ENCODE results near the gene TTLL10.

TTLL10 gene

GRCh38 chr1:1171546-1172340 is 1.9 kb upstream of the TTLL10 start:
- no peak for DNase-seq (ENCODE audit: low spot score)

GRCh38 chr1:1173061-1173792 is 453 bp upstream of the TTLL10 start:
- no peak for DNase-seq (ENCODE audit: low spot score)

DNA sequence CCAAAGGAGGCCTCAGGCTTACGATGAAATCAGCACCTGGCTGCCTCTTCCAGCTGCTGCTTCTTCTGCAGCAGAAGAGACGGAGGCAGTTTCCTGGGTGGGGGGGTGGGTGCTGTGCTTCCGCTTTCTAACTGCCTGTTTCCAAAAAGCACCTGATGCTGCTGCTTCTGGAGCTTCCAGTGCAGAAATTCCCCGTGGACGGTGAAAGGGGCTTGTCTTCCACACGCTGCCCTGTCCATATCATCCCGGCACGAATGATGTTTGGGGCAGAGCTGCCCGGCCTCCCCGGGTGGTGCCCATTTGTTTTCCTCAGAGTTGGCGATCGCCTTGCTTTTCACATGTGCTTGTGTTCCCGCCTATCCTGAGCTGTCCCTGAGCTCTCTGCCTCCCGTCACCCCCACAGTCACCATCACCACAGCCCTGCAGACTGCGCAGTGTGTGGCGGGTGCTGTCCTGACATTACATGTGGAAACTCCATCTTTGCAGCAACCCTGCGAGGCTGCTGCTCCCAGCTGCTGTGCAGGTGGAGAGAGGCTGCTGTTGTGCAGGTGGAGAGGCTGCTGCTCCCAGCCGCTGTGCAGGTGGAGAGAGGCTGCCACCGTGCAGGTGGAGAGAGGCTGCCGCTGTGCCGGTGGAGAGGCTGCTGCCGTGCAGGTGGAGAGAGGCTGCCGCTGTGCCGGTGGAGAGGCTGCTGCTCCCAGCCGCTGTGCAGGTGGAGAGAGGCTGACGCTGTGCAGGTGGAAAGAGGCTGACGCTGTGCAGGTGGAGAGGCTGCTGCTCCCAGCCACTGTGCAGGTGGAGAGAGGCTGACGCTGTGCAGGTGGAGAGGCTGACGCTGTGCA is 1.8 kb downstream of the TTLL10 start:
- DNase-seq (ENCODE audit: low spot score) = no peak

DNA sequence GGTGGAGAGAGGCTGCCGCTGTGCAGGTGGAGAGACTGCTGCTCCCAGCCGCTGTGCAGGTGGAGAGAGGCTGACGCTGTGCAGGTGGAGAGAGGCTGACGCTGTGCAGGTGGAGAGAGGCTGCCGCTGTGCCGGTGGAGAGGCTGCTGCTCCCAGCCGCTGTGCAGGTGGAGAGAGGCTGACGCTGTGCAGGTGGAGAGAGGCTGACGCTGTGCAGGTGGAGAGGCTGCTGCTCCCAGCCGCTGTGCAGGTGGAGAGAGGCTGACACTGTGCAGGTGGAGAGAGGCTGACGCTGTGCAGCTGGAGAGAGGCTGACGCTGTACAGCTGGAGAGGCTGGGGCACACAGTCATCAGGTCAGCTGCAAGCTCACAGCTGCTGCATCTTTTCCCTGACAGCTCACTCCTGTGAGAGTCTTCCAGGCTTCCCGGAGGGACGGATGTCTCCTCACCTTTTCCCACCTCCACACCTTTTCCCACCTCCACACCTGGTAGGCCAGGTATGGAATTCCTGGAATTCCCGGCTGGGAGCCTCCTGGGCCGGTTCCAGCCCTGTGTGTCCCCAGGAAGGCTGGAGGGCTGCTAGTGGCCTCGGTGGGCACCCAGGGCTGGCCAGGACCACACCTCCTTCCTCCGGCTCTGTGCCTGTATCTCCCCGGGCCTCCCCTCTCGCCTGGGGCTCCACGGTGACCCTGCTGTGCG is 2.5 kb downstream of the TTLL10 start:
- peak; percentile 33 for DNase-seq (ENCODE audit: low spot score)

DNA sequence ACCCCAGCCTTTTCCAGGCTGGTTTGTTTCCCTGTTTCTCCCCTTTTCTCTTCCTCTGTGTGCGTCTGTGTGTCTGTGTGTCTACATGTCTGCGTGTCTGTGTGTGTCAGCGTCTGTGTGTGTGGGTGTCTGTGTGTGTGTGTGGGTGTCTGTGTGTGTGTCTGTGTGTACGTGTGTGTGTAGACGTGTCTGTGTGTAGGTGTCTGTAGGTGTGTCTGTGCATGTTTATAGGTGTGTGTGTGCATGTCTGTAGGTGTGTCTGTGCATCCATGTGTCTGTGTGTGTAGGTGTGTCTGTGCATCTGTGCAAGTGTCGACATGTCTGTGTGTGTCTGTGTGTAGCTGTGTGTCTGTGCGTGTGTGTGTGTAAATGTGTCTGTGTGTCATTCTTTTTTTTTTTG is 3.3 kb downstream of the TTLL10 start:
- DNase-seq (ENCODE audit: low spot score) = no peak

- no peak for DNase-seq (ENCODE audit: low spot score)
These were observed 3.9 kb downstream of the TTLL10 start for GRCh38 chr1:1177452-1178206.

DNA sequence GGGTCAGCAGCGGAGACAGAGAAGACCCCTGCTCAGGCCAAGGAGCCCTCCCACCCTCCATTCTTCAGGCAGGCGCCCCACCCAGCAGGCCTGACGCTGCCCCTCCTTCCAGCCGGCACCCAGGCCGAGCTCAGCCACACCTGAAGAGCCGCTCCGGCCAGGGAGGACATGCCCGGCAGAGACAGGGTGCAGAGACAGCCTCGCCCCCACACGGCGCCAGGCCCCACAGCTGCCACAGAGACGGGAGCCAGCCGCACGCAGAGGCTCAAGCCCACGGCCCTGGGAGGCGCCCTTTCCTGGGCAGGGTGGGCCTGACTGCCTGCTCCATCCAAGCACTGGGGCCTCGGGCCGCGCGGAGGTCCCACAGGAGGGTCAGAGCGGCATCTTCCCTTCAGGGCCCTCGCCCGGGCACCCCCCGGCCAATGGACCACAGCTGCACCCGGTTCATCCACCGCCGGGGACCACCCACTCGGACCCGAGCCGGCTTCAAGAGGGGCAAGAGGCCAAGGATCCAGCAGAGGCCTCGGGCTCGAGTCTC is 5.2 kb downstream of the TTLL10 start:
- DNase-seq (ENCODE audit: low spot score) = no peak

- DNase-seq (ENCODE audit: low spot score) = peak; percentile 30
These were observed 5.8 kb downstream of the TTLL10 start for GRCh38 chr1:1179346-1179982.

DNA sequence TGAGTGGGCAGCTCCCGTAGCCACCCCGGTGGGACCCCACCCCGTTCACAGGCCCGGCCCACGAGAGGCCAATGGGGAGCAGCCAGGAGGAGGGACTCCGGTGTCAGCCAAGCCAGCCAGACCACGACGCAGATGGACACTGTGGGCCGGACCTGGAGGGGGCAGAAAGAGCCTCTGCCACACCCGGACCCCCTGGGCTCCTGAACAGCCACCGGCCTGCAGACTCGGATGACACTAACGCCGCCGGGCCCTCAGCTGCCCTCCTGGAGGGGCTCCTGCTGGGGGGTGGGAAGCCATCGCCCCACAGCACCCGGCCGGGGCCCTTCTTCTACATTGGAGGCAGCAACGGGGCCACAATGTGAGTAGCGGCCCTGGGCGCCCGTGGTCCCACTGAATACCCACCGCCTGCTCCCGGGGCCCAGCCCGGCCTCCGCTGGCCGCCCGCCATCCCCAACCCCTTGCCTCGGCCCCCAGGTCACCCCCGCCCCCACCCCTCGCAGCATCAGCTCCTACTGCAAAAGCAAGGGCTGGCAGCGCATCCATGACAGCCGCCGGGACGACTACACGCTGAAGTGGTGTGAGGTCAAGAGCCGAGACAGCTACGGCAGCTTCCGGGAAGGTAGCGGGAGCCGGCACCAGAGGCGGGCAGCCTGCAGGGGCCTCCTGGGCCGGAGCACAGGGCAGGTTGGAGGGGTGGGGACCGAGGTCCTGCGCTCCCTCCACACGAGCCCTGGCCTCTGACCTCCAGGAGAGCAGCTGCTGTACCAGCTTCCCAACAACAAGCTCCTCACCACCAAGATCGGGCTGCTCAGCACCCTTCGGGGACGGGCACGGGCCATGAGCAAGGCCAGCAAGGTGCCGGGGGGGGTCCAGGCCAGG is 6.5 kb downstream of the TTLL10 start:
- DNase-seq (ENCODE audit: low spot score) = peak; percentile 60

DNA sequence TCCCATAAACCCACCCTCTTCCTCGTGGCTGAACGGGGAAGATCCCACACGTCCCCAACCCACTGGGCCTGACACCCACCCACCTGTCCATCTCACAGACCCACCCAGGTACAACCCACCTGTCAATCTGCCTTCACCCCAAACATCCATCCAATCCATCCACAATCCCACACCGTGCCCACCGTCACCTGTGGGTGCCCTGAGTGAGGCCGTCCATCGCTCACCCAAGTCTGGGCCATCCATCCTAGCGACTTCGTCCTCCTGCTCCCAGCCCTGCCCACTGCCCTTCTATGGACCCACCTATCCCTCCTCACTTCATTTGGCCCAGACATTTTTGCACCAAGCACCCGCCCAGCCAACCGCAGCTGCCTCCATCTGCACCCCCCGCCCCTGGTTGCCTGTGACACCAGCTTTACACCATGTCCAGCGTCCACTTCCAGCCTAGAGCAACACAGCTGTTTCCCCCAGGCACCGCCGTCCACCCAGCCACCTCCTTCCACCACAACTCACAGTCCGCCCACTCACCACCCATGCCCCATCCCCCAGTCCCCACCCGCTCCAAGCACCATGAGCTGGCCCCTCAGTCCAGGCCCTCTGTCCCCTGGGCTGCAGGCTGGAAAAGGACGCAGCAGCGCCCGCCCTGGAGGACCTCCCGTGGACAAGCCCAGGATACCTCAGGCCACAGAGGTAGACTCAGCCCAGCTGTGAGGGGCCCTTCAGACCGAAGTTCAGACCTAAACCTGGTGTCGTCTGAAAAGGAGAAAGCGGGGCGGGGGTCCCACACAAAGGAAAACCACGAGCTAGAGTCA is 7.7 kb downstream of the TTLL10 start:
- peak; percentile 16 for DNase-seq (ENCODE audit: low spot score)

- DNase-seq (ENCODE audit: low spot score) = peak; percentile 34
These were observed 8.3 kb downstream of the TTLL10 start for GRCh38 chr1:1181938-1182410.

GRCh38 chr1:1182491-1183220 is 9.0 kb downstream of the TTLL10 start:
- peak; percentile 37 for DNase-seq (ENCODE audit: low spot score)

GRCh38 chr1:1183221-1183747 is 9.6 kb downstream of the TTLL10 start:
- DNase-seq (ENCODE audit: low spot score) = peak; percentile 24

- peak; percentile 12 for DNase-seq (ENCODE audit: low spot score)
These were observed 10.4 kb downstream of the TTLL10 start for GRCh38 chr1:1183833-1184775.

DNA sequence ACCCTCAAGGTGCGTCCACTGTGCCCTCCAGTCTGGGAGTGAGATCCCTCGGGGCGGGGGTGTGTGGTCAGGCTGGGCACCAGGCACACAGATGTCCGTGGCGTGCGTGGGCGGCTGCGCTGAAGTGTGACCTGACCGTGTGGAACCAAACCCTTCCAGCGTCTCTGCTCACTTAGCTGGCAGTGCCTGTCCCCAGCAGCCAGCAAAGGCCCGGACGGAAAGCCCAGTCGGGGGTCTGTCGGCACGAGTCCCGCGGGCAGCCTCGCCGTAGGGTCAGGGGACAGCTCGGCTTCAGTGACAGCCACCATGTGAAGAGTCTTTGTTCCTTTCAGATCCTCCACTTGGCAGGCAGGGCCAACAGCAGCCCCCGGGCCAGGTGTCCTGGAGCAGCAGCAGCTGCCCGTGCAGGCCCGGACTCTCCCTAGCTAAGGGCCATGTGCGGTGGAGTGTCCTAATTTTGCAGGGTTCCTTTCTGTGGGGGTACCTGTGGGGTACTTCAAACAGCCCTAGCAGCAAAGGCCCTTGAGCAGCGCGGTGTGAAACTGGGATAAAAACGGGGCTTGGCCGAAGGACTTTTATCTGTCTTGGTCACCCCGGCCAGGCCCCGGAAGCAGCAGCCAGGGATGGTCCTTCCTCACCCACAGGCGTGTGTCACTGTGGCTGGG is 11.6 kb downstream of the TTLL10 start:
- peak; percentile 13 for DNase-seq (ENCODE audit: low spot score)

- no peak for DNase-seq (ENCODE audit: low spot score)
These were observed 14.3 kb downstream of the TTLL10 start for GRCh38 chr1:1187938-1188337.
